HG03439 (cell line): Measurements from ENCODE around the gene SMOC2.

ENCODE experiments used
- ATAC-seq: cut with Tn5 transposase; IDR thresholded peaks from one replicate; pipeline ENCODE4 v1.9.1; 2021; ENCODE audit warnings: mild to moderate bottlenecking, moderate library complexity; ENCODE audit not compliant: unreplicated experiment

SMOC2 gene

GRCh38 chr6:168641446-168641845, 200.5 kb downstream of the SMOC2 start:
- ATAC-seq: no peak

DNA sequence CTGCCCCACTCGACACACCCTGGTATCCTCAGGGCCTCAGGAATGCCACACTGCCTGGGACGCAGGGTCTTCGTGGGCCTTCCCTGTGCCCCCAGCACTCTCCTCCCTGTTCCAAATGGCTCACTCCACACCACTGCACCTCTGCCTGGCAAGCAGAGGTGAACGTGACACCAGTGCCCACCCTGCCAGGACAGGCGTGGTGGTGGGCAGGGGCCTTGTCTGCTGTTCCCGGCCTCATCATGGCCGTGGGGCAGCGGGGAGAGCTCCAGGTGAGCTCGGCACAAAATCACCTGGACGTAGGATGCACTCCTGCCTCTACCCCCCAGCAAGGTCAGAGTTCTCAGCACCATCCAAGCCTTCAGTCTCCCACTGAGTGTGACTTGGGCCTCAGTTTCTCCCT, 202.4 kb downstream of the SMOC2 start:
- ATAC-seq: no peak

DNA sequence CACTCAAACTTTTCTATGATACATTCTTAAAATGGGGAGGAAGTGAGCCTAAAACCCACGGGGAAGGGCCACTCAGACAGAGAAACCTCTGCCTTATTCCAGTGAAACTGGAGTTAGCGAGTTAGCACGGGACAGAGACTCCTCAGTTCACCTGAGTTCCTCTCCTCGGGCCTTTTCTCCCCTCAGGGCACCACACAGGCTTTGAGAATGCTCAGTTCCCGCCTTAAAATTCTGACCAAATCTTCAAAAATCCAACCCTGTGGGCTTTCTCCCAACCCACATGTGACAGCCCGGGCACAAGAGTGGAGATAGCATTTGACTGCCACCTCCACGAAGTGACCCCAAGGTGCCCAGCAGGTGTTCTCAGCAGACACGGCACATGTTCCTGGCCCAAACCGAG, 204.3 kb downstream of the SMOC2 start:
- ATAC-seq: no peak

DNA sequence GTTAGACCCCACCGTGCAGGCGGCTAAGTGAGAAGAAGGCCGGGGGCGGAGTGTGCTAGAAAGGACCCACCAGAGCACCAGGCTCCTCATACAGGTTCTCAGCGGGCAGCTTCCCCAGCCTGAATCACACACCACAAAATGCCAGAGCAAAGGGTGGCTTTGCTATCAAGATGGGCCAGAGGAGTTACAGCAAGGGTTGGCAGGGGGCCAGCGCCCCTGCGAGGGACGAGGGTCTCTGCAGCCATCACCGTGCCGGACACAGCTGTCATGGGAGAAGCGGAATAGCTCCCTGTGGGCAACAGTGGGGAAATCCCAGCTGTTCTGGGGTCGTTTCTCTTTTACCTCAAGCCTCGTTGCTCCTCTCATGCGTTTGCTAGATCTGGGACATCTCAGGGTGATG, 206.3 kb downstream of the SMOC2 start:
- no peak for ATAC-seq

- no peak for ATAC-seq
Observed at GRCh38 chr6:168648240-168649125, 207.5 kb downstream of the SMOC2 start.

DNA sequence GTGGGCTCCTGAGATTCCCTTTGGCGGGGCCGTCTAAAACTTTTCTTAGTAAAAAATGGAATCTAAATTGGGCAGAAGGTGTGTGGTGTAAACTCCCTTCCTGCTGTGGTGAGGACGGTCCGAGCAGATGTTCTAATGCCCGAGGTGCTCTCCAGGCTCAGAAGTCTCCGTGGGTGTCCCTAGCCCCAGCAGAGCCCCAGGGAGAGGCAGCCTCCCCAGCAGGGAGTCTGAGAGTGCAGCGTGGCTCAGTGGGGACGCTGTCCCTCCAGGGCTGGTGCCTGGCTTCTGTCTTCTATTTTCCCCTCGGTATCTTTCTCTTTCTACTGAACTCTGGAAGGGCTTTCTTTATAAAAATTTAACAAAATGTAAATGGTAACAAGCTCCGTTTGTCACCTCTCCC, 208.2 kb downstream of the SMOC2 start:
- no peak for ATAC-seq

- ATAC-seq: no peak
Observed at GRCh38 chr6:168650671-168651111, 209.7 kb downstream of the SMOC2 start.

- ATAC-seq: no peak
Observed at GRCh38 chr6:168655462-168656152, 214.6 kb downstream of the SMOC2 start.

- ATAC-seq: no peak
Observed at GRCh38 chr6:168658059-168658458, 217.1 kb downstream of the SMOC2 start.

DNA sequence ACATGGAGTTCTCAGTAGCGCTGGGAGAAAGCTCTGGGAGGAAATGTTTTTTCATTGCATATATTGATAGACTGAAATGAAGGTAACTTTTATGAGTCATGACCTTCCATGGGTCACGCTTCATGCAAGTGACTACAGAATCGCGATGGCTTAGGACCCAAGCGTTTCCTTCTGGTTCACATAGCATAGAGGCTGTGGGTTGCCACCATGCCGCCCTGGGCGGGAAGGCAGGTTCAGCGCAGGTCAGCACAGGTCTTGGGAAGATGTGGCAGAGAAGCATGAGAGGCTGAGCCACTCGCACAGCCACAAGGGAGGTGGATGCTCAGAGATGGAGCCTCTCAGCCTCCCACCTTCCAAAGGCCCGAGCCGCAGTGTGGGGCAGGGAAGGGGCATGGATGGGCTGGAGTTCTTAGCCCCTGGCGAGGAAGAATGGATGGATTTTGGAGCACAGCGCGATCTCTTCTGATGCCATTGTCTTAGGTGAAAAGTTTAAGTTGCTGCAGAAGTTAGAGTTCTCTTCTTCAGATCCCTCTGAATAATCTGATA, 219.5 kb downstream of the SMOC2 start:
- ATAC-seq: no peak

DNA sequence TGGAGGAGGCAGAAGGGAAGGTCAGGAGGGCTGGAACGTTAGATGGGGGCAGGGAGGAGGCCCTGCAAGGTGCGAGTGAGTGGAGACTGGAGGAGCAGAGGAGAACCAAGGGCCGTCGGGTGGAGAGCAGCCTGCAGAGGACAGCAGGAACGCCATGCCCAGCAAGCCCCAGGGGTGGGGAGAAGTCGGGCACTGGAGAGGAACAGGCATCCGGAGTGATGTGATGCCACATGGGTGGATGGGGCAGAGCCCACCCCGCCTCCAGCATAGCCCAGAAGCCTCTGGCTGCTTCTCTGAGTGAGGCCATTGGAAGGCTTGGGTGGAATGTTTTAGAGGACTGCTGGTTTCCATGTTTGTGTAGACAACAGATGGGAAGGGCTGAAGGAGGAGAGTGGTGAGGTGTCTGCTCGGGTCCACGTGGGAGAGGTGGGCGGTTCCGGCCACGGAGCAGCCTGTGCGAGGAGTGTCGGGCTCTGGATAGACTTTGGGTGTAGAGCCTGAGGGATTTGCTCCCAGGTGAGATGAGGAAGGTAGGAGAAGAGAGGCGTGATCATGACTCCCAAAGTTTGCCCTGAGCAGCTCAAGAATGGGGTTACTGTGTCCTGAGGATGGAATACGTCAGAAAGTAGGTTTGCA, 221.4 kb downstream of the SMOC2 start:
- no peak for ATAC-seq

- no peak for ATAC-seq
Observed at GRCh38 chr6:168663041-168663440, 222.1 kb downstream of the SMOC2 start.

DNA sequence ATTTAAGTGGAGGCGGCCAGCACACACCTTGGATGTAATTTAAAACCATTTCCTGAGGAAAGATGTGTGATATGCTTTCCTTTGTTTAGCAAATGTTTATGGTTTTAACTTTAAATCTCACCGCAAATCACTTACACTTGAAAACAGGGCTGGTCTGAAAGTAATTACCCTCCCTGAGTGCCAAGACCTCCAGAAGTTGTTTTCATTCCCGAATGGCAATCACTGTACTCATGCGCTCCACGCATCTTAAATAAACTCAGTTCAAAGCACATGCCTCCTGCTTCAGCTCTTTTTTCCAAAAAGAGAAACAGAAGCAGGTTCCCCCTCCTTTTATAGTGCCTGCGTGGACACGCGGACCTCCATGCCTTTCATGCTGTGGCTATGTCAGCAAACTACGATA, 224.0 kb downstream of the SMOC2 start:
- ATAC-seq: no peak

GRCh38 chr6:168666170-168666569, 225.2 kb downstream of the SMOC2 start:
- ATAC-seq: no peak

DNA sequence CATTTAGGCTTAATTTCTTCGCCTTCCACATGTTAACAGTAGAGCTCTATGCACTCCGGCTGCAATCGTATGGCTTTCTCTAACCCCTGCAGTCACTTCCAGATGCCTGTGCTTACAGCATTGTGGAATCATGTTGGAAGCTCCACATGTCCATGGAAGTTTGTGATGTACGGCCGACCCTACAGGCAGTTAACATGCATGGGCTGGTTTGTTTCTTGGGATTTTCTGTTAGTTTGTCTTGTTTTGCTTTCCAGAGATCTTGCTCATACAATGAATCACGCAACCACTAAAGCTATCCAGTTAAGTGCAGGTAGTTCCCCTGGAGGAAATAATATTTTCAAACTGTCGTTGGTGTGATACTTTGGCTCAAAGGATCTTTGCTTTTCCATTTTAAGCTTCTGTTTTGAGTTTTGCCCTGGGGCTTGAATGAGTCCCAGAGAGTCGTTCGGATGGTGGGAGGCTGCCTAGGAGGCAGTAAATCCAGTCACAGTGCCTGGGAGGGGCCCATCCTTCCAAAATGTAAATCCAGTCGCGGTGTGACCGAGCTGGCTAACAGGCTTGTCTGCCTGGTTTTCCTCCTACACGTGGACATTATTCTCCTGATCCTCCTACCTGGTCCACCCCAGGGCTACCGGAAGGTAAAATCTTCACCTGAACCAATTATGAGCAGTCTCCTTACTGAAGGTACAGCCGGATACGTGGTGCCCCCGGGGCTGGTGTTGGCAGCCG, 225.9 kb downstream of the SMOC2 start:
- ATAC-seq: no peak

DNA sequence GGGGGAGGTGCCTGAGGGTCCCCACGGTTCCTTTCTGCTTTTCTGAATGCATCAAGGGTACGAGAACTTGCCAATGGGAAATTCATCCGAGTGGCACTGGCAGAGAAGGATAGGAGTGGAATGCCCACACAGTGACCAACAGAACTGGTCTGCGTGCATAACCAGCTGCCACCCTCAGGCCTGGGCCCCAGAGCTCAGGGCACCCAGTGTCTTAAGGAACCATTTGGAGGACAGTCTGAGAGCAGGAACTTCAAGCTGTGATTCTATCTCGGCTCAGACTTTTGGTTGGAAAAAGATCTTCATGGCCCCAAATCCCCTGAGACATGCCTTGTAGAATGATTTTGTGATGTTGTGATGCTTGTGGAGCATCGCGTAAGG, 226.4 kb downstream of the SMOC2 start:
- no peak for ATAC-seq

- ATAC-seq: no peak
Observed at GRCh38 chr6:168670401-168670985, 229.5 kb downstream of the SMOC2 start.

- ATAC-seq: no peak
Observed at GRCh38 chr6:168671028-168671862, 230.3 kb downstream of the SMOC2 start.

DNA sequence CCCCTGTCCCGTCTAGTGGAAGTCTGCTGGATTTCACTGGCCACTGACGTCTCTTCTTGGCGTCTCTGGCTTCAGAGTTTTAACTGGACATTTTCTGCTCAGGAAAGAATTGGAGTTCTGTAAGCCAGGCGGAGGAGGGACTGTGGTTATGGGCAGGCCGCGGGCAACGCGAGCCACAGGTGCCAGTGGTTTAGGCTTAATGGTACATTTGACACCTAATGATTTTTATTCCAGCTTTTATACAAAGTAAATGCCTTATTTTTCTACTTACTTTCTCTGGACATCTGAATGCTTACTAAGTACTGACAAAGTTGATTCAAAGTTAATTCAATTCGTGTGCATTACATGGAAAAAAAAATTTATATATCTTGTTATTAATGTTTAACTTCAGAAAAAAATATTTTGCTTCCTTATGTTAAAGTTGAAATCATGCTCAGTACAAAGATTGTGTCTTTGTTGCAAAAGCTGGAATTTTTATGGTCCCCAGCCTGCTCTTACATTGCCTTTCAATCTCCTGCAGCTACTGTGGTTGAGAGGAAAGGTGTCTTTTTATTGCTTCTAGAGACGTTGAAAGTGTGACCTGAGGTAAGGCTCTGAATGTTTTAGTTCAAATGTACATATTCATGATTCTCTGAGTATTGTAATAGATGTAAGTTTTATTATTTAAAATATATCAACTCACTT, 231.0 kb downstream of the SMOC2 start:
- ATAC-seq: no peak
